ENCODE data around the gene ZC3H12D.
A peak's percentile ranks its signal among the peaks of the same experiment; 100 is the strongest.

ZC3H12D gene

GRCh38 chr6:149414009-149414408, 70.8 kb downstream of the ZC3H12D start:
- DNase-seq (ENCODE audit: low read depth): no peak

- DNase-seq (ENCODE audit: low read depth): no peak
Observed at GRCh38 chr6:149410557-149410956, 74.3 kb downstream of the ZC3H12D start.

- no peak for DNase-seq (ENCODE audit: low read depth)
Observed at GRCh38 chr6:149409617-149410016, 75.2 kb downstream of the ZC3H12D start.

- DNase-seq (ENCODE audit: low read depth): peak; percentile 29
Observed at GRCh38 chr6:149405823-149406765, 78.7 kb downstream of the ZC3H12D start.

- no peak for DNase-seq (ENCODE audit: low read depth)
Observed at GRCh38 chr6:149403534-149403933, 81.3 kb downstream of the ZC3H12D start.

- DNase-seq (ENCODE audit: low read depth): no peak
Observed at GRCh38 chr6:149400050-149400449, 84.8 kb downstream of the ZC3H12D start, which contains the start of gene SUMO4. TSS of gene SUMO4 (plus strand) at chr6:149400262. CDS start at chr6:149400392, 130 bp downstream.

- no peak for DNase-seq (ENCODE audit: low read depth)
Observed at GRCh38 chr6:149397384-149397783, 87.4 kb downstream of the ZC3H12D start.
